Lower leg skin (tissue), 4 donors: ENCODE results near the gene GNB5. TPM values are rescaled to one million over a fixed set of nuclear protein-coding genes. Genes with fewer than 3 reads are reported as not detected.
A peak's percentile ranks its signal among the peaks of the same experiment; 100 is the strongest.

Source experiments
- DNase-seq, 2 donors: peaks; one replicate each; pipeline ENCODE4 v3.0.0-alpha.2; 2019; ENCODE audit warnings: low spot score in 2 of 2
- H3K4me3 ChIP-seq: fragments of 200-600 bp; sonication (generic); 2 replicates; pipeline ENCODE4 v1.5.1; 2017; ENCODE audit warnings: mild to moderate bottlenecking, low read depth; ENCODE audit not compliant: poor library complexity, severe bottlenecking
- CTCF ChIP-seq, 3 donors: fragments of 450-650 bp; IDR thresholded peaks; one replicate each; pipeline ENCODE4 v1.5.1; 2016; ENCODE audit warnings: antibody characterized with exemption in 3 of 3, mild to moderate bottlenecking in 3 of 3, moderate library complexity in 2 of 3
- POLR2A ChIP-seq, 2 donors: fragments of 450-650 bp; IDR thresholded peaks; one replicate each; pipeline ENCODE4 v1.6.1; 2016 to 2017; ENCODE audit warnings: antibody characterized with exemption in 2 of 2, mild to moderate bottlenecking in 1 of 2, moderate library complexity in 1 of 2
- WGBS, 2 donors: methylation state at CpG; one replicate each; pipeline ENCODE4 v1.1.5; 2018; 5-methylcytosine and 5-hydroxymethylcytosine counted together
- intact Hi-C: fragments of 100-400 bp; cut with DNase I; formaldehyde crosslinking; loops from one replicate; pipeline ENCODE4 v1.15.0; 2023; ENCODE audit warnings: low total_unique reads
- total RNA-seq, 4 donors: library from RNA; depleted of rRNA; stranded (reverse); fragments of >200 nt; gene quantifications; one replicate each; pipeline ENCODE4 v1.1.0, GENCODE V29; 2016

Gene GNB5
- total RNA-seq, 4 donors from 2014 or later = 15.7 to 30.7 (median 21.9) TPM

GRCh38 chr15:52233405-52233804 is 42.2 kb upstream of the GNB5 start:
- no peak overlapping the region for H3K4me3 ChIP-seq
- intact Hi-C loops = no loop called here
- DNase-seq = no peak
- 33 to 45% methylated on average over 4 of the region's 4 CpGs for WGBS, 2 donors
- TF ChIP-seq POLR2A (IDR thresholded peaks at IDR 0.05) (no peak), CTCF (IDR thresholded peaks at IDR 0.05) (no peak)

DNA sequence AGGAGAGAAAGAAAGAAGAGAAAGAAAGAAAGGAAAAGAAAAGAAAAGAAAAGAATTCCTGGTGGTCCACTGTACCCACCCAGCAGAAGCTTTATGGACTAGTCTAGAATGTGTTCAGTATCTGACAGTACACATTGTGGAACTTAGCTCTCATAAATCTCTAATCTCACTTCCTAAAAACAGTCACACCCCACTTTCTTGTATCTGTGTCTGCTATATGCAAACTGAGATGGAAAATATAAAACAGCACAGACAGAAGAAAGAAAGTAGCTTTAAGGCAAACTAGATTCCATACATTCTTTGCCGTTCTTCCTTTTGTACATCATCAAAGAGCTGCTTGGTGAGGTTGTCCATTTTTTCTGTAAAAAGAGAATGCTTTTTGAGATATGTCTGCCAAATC is 41.1 kb upstream of the GNB5 start:
- intact Hi-C loops = no loop called here
- WGBS, 2 donors = 38 to 41% methylated on average over 1 of the region's 1 CpG
- H3K4me3 ChIP-seq = no peak overlapping the region
- TF ChIP-seq POLR2A (IDR thresholded peaks at IDR 0.05) (no peak), CTCF (IDR thresholded peaks at IDR 0.05) (no peak)
- DNase-seq = no peak

- DNase-seq = no peak
- TF ChIP-seq POLR2A (IDR thresholded peaks at IDR 0.05) (no peak), CTCF (IDR thresholded peaks at IDR 0.05) (no peak)
- no peak overlapping the region for H3K4me3 ChIP-seq
- WGBS, 2 donors = 88 to 92% methylated on average over 1 of the region's 1 CpG
- intact Hi-C loops = no loop called here
These were observed 38.9 kb upstream of the GNB5 start for GRCh38 chr15:52230073-52230472.

DNA sequence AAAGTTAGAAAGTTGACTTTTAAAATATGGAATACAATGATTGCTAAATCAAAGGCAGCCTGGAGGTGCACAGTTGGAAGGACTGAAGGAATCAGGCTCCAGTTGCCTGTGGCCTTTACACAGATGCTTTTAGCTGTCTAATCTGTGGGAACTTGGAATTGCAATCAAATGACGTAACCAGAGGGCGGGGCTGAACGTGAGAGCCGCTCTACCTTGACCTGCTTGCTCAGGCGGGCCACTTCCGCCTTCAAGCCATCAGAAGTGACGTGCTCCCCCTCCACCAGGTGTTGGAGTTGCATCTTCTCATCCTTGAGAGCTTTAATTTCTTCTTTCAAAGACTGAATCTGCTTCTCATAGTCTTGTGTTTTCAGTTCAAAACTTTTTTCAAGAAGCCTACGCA is 37.7 kb upstream of the GNB5 start:
- TF ChIP-seq POLR2A (IDR thresholded peaks at IDR 0.05) = no peak
- peak in 1 of 2 donors; percentile 54 for DNase-seq
- intact Hi-C loops = no loop called here

GRCh38 chr15:52227456-52227855 is 36.3 kb upstream of the GNB5 start:
- no peak overlapping the region for H3K4me3 ChIP-seq
- peak; percentile 79 to 87 for DNase-seq
- no peak for TF ChIP-seq POLR2A (IDR thresholded peaks at IDR 0.05)
- TF ChIP-seq CTCF (IDR thresholded peaks at IDR 0.05) = no peak
- WGBS, 2 donors = 50 to 58% methylated on average over 5 of the region's 5 CpGs
- intact Hi-C loops = no loop called here

More for the DNA sequence above, 37.7 kb upstream of the GNB5 start:
- no peak overlapping the region for H3K4me3 ChIP-seq
- 44 to 48% methylated on average over 8 of the region's 8 CpGs for WGBS, 2 donors

DNA sequence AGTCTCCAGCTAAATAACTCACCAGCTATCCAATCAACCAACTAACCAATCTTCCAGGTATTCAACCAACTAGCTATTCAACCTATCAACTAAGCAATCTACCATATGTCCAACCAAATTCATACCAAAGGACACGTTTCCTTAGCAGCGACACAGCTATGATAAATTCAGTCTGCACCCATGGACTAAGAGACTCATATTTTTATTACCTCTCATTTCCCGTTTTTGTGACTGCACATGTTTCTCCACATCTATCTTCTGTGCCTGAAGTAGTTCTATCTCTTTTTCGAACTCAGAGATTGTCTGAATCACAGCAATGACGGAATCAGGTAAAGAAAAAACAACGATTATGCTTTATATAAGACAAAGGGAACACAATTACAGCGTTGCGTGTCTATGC is 34.0 kb upstream of the GNB5 start:
- H3K4me3 ChIP-seq = no peak overlapping the region
- no peak for DNase-seq
- intact Hi-C loops = no loop called here
- TF ChIP-seq POLR2A (IDR thresholded peaks at IDR 0.05) (no peak), CTCF (IDR thresholded peaks at IDR 0.05) (no peak)
- WGBS, 2 donors = 74 to 79% methylated on average over 8 of the region's 8 CpGs
